MM.1S (cell line): ENCODE data around the gene NSL1.

Source experiments
- DNase-seq: peaks from one replicate; pipeline ENCODE4 v3.0.0-alpha.2; 2015
- H2AFZ ChIP-seq: fragments of 300-600 bp; sonication (generic); 2 replicates; pipeline ENCODE4 v1.6.0; 2016; ENCODE audit warnings: antibody characterized with exemption, low read length
- H3F3A ChIP-seq: fragments of 300-600 bp; sonication (generic); 2 replicates; pipeline ENCODE4 v1.6.1; 2016; ENCODE audit warnings: mild to moderate bottlenecking, antibody characterized with exemption, low read length, moderate library complexity, mixed read lengths; ENCODE audit not compliant: insufficient read depth
- H3K27ac ChIP-seq: fragments of 300-600 bp; sonication (generic); 2 replicates; pipeline ENCODE4 v1.5.1; 2016; ENCODE audit warnings: mild to moderate bottlenecking, low read length
- H3K27me3 ChIP-seq: fragments of 300-600 bp; sonication (generic); replicated peaks from 2 replicates; pipeline ENCODE4 v1.6.0; 2016; ENCODE audit warnings: low read length; ENCODE audit not compliant: insufficient read depth
- H3K36me3 ChIP-seq: fragments of 300-600 bp; sonication (generic); replicated peaks from 2 replicates; pipeline ENCODE4 v1.6.1; 2016; ENCODE audit warnings: mild to moderate bottlenecking, low read length, mixed read lengths; ENCODE audit not compliant: insufficient read depth
- H3K4me1 ChIP-seq: fragments of 300-600 bp; sonication (generic); 2 replicates; pipeline ENCODE4 v1.6.1; 2016; ENCODE audit warnings: low read length, mixed read lengths
- H3K4me2 ChIP-seq: fragments of 300-600 bp; sonication (generic); 2 replicates; pipeline ENCODE4 v1.6.0; 2016; ENCODE audit warnings: low read depth, low read length
- H3K4me3 ChIP-seq: fragments of 300-600 bp; sonication (generic); 2 replicates; pipeline ENCODE4 v1.5.1; 2016; ENCODE audit warnings: low read length, mixed read lengths
- H3K79me2 ChIP-seq: fragments of 300-600 bp; sonication (generic); 2 replicates; pipeline ENCODE4 v1.6.1; 2016; ENCODE audit warnings: mixed run types, low read length, mixed read lengths
- H3K9ac ChIP-seq: fragments of 300-600 bp; sonication (generic); 2 replicates; pipeline ENCODE4 v1.6.1; 2016; ENCODE audit warnings: low read length, mixed read lengths
- H3K9me2 ChIP-seq: fragments of 300-600 bp; sonication (generic); replicated peaks from 2 replicates; pipeline ENCODE4 v1.6.1; 2016; ENCODE audit warnings: mild to moderate bottlenecking, low read length, mixed read lengths; ENCODE audit not compliant: insufficient read depth
- H3K9me3 ChIP-seq: fragments of 300-600 bp; sonication (generic); replicated peaks from 2 replicates; pipeline ENCODE4 v1.6.1; 2016; ENCODE audit warnings: mild to moderate bottlenecking, low read length, mixed read lengths; ENCODE audit not compliant: insufficient read depth
- H4K20me1 ChIP-seq: fragments of 300-600 bp; sonication (generic); 2 replicates; pipeline ENCODE4 v1.6.1; 2016; ENCODE audit warnings: mild to moderate bottlenecking, low read length, moderate library complexity, mixed read lengths; ENCODE audit not compliant: insufficient read depth
- EZH2 ChIP-seq: fragments of 300-600 bp; sonication (generic); optimal IDR thresholded peaks from 2 replicates; pipeline ENCODE3; 2017; ENCODE audit warnings: low read depth, mild to moderate bottlenecking, antibody characterized with exemption, low read length, mixed read lengths
- EZH2phosphoT487 ChIP-seq: fragments of 300-600 bp; sonication (generic); IDR thresholded peaks from 2 replicates; pipeline ENCODE4 v1.6.1; 2018; ENCODE audit warnings: antibody characterized with exemption, low read length
- TF ChIP-seq, protein P1 (sequence below): fragments of 300-600 bp; sonication (generic); IDR thresholded peaks from 2 replicates; pipeline ENCODE4 v1.5.1; 2016; ENCODE audit warnings: antibody characterized with exemption, low read length, mixed read lengths

Gene NSL1

DNA sequence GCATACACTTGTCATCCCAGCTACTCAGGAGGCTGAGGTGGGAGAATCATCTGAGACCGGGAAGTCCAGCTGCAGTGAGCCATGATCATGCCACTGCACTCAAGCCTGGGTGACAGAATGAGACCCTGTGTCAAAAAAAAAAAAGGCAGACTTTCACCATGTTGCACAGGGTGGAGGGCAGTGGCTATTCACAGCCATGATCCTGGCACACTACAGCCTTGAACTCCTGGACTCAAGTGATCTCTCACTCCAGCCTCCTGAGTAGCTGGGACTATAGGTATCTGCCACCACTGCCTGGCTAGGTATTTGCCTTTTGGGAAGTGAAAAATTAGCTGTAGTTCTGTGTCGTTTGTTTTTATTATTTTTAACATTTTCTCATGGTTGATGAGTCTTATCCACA is 36.8 kb upstream of the NSL1 start:
- TF ChIP-seq EZH2 (no peak), EZH2phosphoT487 (no peak)
- TF ChIP-seq, protein P1, sequence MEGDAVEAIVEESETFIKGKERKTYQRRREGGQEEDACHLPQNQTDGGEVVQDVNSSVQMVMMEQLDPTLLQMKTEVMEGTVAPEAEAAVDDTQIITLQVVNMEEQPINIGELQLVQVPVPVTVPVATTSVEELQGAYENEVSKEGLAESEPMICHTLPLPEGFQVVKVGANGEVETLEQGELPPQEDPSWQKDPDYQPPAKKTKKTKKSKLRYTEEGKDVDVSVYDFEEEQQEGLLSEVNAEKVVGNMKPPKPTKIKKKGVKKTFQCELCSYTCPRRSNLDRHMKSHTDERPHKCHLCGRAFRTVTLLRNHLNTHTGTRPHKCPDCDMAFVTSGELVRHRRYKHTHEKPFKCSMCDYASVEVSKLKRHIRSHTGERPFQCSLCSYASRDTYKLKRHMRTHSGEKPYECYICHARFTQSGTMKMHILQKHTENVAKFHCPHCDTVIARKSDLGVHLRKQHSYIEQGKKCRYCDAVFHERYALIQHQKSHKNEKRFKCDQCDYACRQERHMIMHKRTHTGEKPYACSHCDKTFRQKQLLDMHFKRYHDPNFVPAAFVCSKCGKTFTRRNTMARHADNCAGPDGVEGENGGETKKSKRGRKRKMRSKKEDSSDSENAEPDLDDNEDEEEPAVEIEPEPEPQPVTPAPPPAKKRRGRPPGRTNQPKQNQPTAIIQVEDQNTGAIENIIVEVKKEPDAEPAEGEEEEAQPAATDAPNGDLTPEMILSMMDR: no peak
- Histone ChIP-seq H3F3A (no peaks in the 10 kb centered on the region), H4K20me1 (no peaks in the 10 kb centered on the region), H3K9me3 (no peaks in the 10 kb centered on the region), H3K4me2 (no peak overlapping the region), H2AFZ (no peak overlapping the region), H3K4me3 (no peak overlapping the region), H3K36me3 (no peaks in the 10 kb centered on the region), H3K27ac (no peak overlapping the region), H3K9me2 (no peaks in the 10 kb centered on the region), H3K9ac (no peak overlapping the region), H3K27me3 (no peaks in the 10 kb centered on the region), H3K4me1 (no peaks in the 10 kb centered on the region), H3K79me2 (no peaks in the 10 kb centered on the region)
- no peak for DNase-seq

DNA sequence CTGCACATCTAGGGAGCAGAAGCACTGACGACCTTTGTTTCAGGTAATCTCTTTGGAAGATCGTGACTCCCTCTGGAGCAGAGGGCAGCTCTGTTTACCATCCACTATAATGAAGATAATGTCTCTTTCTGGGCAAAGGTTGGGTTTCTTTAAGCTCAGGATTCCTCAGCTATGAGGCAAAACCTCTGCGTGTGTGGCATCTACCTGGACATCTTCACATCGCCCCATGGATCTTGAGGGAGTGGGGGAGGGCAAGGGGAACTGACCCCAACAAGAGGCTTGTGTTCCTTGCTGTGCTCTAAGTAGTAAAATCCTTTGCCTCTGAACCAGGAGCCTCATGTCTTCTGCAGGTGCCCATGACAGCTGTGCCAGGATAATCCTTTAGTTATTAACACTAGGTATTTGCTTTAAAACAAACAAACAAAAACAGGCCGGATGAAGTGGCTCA is 36.3 kb upstream of the NSL1 start:
- no peaks in the 10 kb centered on the region for H4K20me1 ChIP-seq
- H3K4me1 ChIP-seq: no peaks in the 10 kb centered on the region
- no peak overlapping the region for H2AFZ ChIP-seq
- no peaks in the 10 kb centered on the region for H3K9me3 ChIP-seq
- H3K79me2 ChIP-seq: no peaks in the 10 kb centered on the region
- H3K4me3 ChIP-seq: no peak overlapping the region
- no peak overlapping the region for H3K4me2 ChIP-seq
- TF ChIP-seq EZH2 (no peak), EZH2phosphoT487 (no peak)
- TF ChIP-seq, protein P1: no peak
- H3K27me3 ChIP-seq: no peaks in the 10 kb centered on the region
- H3K27ac ChIP-seq: no peak overlapping the region
- DNase-seq: no peak
- no peaks in the 10 kb centered on the region for H3K36me3 ChIP-seq
- no peaks in the 10 kb centered on the region for H3F3A ChIP-seq
- no peak overlapping the region for H3K9ac ChIP-seq
- H3K9me2 ChIP-seq: no peaks in the 10 kb centered on the region

DNA sequence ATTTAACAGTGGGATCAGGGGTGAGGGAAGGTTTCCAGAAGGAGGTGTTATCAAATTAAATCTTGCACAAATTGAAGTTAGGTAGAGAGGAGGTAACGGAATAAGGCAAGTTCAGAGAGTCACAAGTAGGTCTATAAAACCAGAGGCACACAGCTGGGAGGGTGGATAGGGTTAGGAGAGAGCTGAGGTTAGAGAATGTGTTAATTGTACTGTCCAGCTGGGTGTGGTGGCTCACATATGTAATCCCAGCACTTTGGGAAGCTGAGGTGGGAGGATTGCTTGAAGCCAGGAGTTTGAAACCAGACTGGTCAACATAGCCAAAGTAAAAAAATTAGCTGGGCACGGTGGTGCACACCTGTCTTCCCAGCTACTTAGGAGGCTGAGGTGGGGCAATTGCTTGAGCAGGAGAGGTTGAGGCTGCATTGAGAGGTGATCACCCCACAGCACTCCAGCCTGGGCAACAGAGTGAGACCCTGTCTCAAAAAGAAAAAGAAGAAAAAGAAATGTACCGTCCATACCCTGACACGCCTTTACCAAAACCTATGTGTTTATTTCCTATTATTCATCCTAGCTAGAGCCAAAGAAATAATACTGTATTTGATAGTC is 35.7 kb upstream of the NSL1 start:
- Histone ChIP-seq H3K36me3 (no peaks in the 10 kb centered on the region), H3K27ac (no peak overlapping the region), H3K4me1 (no peaks in the 10 kb centered on the region), H3K4me2 (no peak overlapping the region), H3K27me3 (no peaks in the 10 kb centered on the region), H3K79me2 (no peaks in the 10 kb centered on the region), H3K9ac (no peak overlapping the region), H3F3A (no peaks in the 10 kb centered on the region), H3K9me2 (no peaks in the 10 kb centered on the region), H2AFZ (no peak overlapping the region), H3K9me3 (no peaks in the 10 kb centered on the region), H3K4me3 (no peak overlapping the region), H4K20me1 (no peaks in the 10 kb centered on the region)
- no peak for DNase-seq
- TF ChIP-seq EZH2phosphoT487 (no peak), EZH2 (no peak)
- TF ChIP-seq, protein P1: no peak
